Effector CD8-positive, alpha-beta T cell (primary cell): ENCODE results near the gene LOX.
"Not testable (repeated sequence)": the region's sequence is repeated elsewhere in the genome, so short reads cannot be mapped to it uniquely, and the experiment has no call there.

Source experiments
- DNase-seq: peaks from one replicate; lab custom pipeline; 2025; lab: John Stamatoyannopoulos, UW

Gene LOX

DNA sequence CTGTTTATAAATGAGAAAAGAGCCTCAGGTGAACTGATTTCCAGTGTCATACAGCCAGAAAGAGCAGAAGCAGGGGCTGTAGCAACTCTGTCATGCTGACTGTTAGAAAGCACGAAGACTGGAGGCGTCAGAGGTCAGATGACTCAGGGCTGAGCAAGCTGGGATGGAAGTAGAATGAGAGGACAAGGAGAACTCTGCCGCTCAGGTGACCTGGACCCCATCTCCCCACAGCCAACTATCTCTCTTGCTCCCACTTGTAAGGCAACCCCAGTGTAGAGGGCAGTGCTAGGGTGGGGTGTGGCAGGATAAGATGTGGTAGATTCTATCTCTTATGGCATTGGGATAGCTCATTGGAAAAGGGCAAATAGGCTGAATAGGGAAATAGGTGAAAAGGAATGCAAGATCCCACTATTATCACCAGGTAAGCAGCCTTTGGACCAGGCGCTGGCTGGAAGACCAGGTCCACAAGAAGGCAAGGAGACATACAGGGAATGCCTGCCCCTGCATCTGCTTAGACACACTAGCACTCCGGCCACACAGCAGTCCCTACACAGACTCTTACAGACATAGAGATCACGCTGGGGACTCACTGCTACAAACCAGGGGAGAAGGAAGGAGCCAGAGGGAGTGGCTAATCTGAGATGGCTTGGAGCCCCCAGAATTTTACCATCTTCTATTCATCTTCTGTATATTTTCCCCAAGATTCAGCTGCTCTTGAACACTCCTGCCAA lies 21.2 kb upstream of the LOX start:
- no peak for DNase-seq

DNA sequence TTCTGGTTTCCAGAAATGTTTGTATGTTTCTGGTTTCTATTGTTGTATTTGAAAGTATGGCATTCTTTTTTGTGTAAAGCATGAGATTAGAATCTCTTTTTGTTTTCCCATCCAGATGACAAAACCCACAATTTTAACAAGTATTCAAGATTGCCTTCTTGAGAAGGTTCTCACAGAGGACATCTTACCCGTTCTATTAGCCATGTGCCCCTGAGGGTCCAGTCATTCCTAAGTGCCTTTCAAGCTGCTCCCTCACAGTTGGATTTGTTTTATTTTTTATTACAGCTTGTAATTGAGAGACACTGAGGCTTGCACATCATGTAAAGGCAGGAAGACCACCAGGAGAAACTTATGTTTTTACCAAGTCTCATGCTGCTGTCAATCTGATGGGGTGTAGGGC lies 19.3 kb upstream of the LOX start:
- no peak for DNase-seq

DNA sequence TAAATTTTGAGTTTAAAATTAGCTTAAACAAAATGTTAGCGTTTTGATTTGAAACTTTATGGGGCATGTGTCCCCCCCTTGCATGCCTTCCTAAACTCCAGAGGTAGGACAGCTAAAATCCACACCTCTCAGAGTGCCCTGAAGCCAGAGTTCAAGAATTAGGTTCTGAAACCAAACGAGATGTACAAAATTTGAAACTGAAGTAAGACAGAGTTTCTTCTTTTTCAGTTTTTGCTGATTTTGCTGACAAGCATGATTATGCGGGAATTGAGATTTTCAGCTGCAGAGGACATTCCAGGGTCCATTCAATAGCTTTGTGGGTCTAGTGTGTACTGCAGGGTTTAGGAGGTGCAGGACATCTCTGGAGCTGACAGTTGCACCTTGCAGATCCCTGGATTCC lies 17.1 kb upstream of the LOX start:
- DNase-seq, result no peak

DNA sequence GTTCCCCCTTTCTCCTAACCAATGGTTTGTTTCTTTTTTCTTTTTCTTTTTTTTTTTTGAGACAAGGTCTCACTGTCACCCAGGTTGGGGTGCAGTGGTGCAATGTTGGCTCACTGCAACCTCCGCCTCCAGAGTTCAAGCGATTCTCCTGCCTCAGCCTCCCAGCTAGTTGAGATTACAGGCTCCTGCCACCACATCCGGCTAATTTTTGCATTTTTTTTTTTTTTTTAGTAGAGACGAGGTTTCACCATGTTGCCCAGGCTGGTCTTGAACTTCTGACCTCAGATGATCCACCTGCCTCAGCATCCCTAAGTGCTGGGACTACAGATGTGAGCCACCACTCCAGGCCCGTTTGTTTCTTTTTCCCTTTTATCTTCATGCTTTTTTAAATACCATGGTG lies 16.2 kb upstream of the LOX start:
- DNase-seq, result not testable (repeated sequence)

DNA sequence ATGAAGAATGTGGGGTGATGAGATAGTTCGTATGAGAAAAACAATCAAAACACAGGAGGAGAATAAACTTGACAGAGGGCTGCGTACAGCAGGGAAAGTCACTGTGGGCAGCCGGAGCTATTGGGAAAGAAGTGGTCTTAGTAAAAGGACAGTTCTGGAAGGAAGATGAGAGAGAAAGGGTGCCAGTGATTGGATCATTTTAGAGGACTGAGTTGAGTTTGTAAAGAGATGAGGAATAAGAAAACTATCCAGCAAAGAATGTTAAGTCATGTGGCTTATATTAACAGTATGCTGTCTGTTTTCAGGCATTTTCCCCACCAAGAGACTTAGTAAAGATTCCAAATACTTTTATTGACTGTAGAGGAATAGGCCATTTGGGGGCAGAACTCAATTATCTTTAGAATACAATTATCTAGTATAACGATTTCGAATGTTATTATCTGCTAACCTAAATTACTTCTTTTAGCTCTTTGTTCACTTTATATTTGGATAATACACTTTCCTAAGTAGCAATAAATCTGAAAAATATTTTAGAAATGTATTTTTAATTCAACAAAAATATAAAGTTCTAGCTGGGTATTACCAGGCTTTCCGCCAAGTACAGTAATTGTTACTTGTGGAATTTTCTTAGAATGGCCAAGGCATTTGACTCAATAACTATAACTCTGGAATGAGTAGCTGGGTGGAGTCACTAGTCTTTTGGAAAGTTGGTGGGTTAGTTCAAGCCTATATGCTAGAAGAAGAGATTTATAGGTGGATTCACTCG lies 15.5 kb upstream of the LOX start:
- DNase-seq, result no peak

DNA sequence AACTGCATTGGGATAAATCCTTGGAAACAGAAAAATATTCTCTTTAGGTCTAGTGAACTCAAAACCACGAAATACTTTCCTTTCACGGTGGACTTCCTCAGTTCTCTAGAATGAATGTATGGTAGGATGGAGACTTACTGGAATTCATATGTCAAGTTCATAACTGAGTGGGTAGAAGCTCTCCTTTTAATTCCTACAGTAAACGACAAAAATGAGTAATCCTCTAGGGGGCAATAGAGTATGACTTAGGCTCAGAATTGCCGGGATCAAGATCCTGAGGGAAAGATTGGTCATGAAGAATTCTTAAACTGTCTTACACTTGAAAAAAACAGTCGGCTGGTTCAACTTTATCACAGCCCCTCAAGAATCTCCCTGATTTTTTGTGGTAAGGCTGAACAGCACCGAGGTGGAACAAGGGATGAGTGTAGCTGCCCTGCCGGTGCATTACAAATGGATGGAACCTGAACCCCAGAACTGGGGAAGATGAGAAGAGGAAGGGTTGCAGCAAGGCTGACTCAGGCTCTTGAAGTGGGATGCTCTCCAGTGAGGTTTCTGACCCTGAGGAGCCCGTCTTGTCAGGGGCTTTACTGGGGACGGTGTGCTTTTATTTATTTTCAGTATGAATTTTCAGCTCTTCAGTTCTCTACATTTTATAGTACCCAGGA lies 14.0 kb upstream of the LOX start:
- DNase-seq, result no peak

DNA sequence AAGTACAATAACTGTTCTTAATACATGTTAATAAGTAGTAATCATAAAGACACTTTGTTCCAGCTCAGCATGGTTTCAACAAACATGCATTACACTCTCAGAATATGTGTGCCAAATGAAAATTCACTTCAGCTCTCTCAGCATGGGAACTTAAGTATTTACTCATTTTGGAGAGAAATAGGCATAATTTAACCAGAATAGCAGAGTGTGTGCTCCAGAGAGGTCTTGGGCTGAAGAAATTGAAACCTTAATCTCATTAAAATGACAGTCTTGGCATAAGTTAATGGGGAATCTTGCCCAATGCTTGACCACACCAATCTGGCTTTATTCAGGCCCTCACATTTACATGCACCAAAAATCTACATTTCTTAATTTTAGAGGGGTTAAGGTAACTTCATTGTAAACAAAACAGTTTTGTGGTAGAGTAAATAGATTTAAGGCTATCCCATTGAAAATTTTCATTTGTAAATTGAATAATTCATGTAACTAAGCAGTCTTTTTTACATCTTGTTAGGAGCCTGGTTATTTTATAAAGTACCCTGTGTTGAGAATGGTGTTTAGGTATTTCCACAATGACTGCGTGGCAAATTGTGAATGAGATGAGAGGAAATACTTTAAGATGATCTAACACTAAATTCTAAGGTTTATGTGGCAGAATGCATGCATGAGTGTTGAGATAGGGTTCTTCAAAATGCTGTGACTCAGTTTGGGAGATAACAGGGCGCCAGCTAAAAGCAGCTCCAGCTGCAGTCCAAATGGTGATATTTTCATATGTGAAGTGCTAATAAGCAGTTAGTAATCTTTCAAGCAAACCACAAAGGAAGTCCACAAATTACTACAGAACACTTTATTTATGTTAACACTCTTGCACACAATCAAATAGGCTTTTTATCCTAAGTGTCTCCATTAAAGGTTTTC lies 11.3 kb upstream of the LOX start:
- DNase-seq, result no peak

DNA sequence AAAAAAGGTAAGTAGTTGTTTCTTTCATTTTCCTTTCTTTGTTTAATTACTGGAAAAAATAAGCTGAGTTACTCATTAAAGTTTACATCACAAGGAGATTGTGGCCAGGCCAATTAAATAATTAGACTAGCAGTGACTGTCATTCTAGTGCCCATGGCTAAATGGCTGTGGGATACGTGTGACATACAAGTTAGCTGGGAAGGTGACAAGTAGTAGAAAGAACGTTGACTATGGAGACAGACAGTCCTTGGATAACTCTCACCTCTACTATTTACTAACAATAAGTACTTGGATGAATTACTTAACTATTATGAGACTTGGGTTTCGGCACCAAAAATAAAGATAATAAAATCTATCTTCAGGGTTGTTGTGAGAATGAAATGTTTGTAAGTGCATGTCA lies 7.0 kb upstream of the LOX start:
- DNase-seq, result no peak

DNA sequence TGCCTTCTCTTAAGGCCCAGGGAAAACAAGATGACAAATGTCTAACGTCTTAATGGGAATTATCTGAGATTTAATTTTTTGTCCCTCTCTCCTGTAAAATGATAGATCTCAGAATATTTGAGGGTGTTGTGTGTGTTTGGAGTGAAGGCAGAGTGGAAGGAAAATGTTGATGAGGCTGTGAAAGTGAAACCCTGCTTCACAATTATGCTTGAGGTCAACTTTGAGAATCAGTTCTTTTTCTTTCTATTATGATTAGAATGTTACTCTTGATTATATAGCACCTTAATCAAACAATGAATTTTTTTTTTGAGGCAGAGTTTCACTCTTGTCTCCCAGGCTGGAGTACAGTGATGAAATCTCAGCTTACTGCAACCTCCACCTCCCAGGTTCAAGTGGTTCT lies 5.5 kb upstream of the LOX start:
- DNase-seq, result no peak

DNA sequence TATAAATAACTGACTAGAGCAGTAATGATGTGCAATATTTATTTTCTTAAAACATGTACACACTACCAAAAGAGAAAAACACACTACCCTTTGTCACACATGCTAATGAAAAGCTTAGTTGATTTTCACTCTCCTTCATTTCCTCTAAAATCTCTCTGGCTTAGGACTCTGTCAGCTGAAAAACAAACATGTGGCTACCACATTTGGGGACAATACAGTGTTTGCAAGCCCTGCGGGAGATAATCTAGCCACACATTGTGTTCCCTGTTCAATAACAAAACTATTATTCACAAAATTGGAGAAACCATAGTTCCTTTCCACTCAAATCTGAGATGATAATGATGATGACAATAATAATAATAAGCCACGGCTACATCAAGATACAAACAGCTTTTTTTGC lies 3.5 kb upstream of the LOX start:
- no peak for DNase-seq

DNA sequence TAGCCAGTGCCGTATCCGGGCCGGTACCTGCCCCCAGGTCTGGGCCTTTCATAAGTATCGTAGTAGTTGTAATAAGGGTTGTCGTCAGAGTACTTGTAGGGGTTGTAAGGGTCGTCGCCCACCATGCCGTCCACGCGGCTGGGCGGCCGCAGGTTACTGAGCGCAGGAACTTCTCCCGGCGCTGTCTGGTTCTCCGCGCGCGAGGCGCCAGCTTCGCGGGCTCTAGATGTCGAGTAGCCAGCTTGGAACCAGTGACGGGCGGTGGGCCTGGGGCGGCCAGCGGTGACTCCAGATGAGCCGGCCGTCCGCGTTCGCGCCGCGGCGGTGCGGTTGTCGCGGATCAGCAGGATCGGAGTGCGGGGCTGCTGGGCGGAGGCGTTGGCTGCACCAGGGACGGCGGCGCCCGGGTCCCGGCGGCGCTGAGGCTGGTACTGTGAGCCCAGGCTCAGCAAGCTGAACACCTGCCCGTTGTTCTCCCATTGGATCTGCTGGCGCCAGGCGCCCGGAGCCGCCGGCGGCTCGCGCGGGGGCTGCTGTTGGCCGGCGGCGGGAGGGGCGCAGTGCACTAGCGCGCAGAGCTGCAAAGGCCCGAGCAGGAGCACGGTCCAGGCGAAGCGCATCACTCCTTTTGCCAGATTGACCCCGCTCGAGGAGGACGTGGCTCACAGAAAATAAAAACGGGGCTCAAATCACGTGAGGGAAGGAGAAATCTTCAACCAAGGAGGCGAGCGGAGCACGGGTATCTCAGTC lies 518 bp downstream of the LOX start:
- no peak for DNase-seq

DNA sequence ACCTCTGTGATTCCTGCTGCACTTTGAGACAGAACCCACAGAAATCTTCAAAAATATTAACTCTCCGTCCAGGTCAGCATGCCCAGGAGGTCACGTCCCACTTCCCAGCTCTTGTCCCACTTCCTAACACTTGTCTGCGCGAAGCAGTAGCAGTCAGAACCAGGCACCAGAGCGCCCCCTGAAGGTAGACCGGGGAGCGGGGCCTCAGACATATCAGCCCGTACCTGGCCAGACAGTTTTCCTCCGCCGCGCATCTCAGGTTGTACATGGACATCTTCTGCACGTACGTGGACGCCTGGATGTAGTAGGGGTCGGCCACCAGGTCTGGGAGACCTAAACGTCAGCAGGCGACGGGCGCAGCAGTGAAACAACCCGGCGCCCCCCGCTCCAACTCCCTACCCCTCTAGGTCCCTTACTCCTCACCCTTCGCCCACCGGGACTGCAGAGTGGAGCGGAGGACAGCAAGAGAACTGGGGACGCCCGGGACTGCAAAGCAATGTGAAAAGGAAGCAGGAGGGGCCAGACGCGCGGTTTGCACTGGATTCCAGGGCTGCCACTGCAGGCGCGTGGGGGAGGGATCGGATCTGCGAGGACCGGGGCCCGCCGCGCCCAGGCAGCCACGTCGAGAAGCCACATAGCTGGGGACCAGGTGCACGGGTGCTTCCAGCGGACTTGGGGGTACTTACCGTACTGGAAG lies 1.2 kb downstream of the LOX start:
- no peak for DNase-seq

DNA sequence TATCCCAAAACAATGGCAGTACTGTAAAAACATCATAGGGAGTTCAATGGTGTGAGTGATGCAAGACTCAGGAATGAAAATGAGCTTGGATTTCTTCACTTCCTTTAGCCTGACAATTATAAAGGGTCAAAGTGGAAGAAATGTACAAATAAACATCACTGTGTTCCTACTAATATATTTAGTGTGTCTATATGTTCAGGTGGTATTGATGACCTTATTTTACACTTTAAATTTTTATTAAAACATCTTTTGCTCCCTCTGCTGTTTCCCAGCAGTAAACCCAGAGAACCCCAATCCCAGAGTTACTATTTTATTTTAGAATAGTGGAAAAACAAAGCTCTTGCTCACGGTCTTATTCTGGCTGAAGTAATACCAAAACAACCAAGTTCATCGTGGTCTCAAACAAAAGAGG lies 2.0 kb downstream of the LOX start:
- DNase-seq, result no peak

DNA sequence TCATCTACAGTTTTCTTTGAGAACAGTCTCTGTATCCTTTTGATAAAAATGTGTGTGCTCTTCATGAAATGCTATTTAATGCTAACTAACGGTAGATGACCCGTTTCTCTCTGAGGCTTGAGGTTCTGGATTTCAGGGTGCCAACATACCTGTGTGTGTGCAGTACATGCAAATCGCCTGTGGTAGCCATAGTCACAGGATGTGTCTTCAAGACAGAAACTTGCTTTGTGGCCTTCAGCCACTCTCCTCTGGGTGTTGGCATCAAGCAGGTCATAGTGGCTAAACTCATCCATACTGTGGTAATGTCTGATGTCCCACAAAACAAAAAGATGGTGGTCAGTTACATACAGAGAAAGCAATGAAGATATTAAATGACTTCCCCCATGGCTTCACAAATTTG lies 4.2 kb downstream of the LOX start:
- DNase-seq, result no peak

DNA sequence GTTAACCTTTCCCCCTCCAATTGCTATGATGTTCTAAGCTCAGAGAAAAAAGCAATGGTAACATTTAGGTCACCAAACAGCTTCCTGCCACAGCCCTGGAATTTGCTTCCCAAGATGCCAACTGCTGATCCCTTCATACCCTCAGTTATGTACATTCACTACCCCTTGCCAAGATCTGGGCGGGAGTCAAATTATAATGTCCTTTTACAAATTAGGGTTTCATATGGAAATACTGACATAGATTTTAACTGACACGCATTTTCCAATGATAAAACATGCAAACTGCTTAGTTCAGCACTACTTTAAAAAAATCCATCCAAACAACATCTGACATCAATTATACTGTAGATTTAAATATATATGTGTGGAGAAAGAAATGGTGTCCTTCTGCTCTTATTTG lies 5.0 kb downstream of the LOX start:
- DNase-seq, result no peak

DNA sequence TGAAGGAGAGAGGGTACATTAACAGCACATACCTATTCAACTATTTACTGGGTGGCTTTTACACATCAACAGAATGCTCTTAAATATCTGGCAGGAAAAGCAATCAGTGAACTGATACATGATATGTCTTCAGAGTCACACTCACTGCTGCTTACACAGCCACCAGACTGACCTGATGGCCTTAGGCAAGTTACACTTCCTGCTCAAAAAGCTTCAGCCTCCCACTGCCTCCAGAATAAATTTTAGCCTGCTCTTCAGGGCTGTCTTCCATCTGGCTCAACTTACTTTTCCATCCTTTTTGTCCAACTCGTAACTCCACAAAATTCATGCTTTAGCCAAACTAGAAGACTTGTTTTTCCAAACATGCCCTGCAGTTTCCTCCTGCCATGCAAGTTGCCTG lies 10.7 kb downstream of the LOX start:
- DNase-seq, result no peak

DNA sequence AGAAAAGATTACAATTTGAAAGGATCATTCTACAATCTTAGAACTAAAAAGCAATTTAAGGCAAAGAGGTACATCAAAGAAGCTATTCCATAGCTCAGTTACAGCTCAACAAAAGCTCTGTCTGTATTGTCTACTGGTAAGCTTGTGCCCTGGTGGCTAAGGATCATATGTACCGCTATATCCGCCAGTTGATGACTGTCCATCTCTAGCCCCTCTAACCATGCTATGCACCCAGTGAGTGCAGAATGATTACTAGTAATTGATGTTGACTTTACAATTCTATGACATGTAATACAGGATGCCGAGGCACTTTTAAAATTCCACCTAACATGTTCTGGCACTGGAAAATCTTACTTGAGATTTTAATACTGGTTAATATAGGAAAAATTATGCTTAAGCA lies 13.1 kb downstream of the LOX start:
- DNase-seq, result no peak

DNA sequence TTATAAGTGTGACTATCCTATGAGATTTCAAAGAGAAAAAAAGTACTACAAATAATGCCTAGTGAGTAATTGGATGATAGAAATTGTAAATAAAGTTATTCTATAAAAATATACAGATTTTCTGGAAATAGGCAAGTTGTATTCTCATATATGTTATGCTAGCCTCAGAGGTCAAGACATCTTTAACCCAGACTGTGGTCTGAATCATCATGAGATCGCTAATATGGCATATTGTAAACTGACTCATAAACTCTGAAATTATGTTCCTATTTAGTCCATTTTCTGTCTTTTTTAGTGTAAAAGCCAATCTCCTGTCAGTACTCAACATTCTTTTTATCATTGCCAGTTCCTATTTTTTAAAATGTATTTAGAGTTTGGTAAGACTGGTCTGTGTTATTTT lies 14.2 kb downstream of the LOX start:
- DNase-seq, result no peak

DNA sequence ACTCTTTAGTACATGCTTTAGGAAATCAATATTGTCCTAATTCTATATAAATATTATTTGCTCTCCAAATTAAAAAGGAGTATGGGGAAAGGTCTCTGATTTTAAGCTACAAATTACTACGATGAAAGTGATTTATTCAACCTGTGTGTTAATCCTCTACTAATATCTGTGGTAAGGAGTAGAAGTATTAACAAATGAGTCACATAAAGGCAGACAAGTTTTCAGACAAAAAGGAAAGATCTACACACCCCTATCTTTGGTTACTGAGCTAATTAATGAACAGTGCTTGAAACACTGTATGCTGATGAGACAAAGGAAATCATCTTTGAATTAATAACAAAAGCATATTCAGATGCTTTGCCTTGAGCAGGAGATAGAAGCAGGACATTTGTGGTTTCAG lies 15.9 kb downstream of the LOX start:
- no peak for DNase-seq

DNA sequence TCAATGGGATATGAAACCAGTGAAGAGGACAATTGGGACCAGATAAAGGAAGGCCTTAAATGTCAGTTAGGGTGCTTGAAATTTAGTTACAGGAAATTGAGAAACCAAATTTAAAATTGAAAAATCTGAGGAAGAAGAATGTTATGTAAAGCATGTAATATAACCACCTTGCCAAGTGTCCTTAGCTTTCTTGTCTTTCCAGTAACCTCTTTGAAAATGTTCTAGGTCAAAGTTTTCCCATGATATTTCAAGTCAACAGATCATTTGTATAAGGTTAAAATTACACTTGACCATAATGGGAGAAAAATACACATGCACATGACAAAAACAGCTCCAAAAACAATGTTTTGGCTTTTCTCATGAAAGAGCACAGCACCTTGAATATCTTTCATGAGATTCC lies 21.1 kb downstream of the LOX start:
- DNase-seq, result no peak

DNA sequence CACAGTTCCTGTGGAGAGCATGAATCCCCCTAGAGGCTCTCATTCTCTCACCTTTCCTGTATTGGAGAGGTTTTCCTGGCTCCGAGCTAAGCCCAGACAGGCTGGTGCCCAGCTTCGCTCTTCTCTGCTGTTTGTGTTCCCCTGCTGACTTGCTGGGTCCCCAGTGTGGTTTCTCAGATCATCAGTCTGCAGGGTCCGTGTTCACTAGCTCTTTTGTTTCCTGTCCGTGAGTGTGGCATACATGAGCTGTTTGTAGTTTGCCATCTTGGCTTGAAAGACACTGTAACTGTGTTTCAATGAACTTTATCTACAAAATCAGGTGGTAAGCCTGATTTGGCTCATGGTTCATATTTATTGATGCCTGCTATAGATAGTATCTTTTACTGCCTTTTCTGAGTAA lies 23.8 kb downstream of the LOX start:
- no peak for DNase-seq
